ENCODE data around the gene ERF.

The ERF gene

DNA sequence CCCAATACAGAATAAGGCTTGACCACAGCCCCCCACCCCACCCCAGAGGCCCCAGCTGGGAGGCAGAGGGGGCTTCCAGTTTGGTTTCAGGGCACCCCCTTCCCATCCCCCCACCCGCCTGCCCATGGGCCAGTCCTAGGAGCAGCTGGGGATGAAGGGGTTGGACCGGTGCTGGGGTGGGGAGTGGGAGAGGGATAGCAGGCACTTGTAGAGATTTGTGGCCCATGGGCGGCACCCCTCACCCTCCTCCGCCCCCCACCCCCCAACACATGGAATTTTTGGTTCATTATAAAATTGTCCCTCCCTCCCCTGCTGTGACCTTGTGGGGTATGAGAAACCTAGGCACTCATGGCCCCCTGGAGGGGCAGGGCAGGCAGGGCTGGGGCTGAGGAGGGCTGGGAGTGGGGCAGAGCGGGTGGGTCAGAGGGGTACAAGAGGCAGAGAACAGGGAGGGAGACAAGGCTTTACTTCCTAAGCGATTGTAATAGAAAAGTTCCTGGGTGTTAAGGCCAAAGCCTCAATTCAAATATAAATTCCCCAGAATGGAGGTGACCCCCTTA is 7.2 kb downstream of the ERF start:
- DNase-seq (ENCODE audit: low read depth in 1 of 2, low spot score in 1 of 2) = no peak
- no peak for TF ChIP-seq JUND (IDR thresholded peaks at IDR 0.05; ENCODE audit: low read depth)
- in situ Hi-C loops (cut with HindIII; ENCODE audit: low pct_unique_long_range_greater_than_20kb, low sequenced_read_pairs) = no loop called here

DNA sequence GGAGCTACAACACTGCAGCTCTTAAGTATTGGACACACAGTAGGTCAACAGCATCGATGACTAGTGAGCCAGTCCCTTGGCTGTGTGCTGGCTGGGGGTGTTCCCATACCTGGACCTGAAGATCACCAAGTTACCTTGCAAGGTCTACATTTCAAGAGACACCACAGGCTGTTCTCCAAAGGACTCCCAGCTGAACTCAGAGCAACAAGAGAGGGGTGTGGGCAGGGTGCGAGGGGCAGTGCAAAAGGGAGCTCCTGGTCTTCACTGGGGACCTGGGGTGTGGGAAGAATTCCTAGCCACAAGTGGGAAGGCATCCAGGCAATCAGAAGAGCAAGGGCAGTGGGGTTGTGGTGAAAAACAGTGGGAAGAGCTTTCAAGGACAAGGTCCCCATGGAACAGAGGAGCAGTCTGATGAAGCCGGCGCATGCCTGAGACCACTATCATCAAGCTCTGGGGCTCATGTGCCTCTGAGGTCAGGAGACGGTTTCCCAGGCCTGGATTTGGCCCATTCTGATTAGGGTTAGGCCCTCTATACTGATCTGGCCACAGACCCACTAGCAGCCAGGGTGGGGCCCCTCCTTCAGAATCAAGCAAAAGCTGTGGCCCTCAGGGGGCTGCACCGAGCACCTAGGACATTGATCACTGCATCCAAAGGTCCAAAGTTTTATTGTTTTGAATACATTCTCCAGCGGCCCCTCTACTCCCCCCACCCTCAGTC is 7.8 kb downstream of the ERF start:
- DNase-seq (ENCODE audit: low read depth in 1 of 2, low spot score in 1 of 2) = no peak
- no peak for TF ChIP-seq JUND (IDR thresholded peaks at IDR 0.05; ENCODE audit: low read depth)
- in situ Hi-C loops (cut with HindIII; ENCODE audit: low pct_unique_long_range_greater_than_20kb, low sequenced_read_pairs) = no loop called here

DNA sequence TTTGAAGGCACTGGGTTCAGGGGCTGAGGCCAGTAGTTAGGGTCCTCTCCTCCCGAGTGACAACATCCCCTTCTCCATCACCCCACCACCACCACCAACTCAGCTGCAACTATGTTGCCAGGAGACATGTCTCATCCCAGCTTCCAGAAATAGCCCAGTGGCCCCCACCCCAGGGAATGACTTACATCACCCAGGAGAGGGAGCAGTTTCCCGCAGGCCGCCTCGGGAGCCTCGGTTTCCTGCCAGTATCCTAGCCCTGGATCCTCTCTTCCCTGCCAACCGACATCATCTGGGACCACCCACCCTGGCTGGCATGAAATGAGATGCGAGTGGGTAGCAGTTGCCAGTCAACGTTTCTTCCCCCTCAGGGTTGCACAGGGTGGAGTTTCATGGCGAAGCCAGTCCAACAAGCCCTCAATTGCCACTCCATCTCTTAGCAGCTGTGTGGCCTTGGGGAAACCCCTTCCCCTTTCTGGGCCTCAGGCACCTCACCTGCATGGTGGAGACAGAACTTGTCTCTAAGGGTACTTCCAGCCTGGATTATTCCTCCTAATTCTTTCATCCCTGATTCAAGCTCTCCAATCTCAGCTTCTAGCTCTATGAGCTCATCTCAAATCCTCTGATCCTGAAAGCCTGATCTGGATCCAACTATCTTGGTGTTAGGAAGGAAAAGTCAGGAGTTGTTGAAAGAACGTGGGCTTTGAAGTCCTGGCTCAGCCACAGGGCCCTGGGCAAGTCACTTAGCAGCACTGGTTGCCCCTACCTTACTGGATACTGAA is 8.6 kb downstream of the ERF start:
- no peak for TF ChIP-seq JUND (IDR thresholded peaks at IDR 0.05; ENCODE audit: low read depth)
- peak in 1 of 2 experiments; percentile 70 for DNase-seq (ENCODE audit: low read depth in 1 of 2, low spot score in 1 of 2)
- in situ Hi-C loops (cut with HindIII; ENCODE audit: low pct_unique_long_range_greater_than_20kb, low sequenced_read_pairs) = no loop called here

DNA sequence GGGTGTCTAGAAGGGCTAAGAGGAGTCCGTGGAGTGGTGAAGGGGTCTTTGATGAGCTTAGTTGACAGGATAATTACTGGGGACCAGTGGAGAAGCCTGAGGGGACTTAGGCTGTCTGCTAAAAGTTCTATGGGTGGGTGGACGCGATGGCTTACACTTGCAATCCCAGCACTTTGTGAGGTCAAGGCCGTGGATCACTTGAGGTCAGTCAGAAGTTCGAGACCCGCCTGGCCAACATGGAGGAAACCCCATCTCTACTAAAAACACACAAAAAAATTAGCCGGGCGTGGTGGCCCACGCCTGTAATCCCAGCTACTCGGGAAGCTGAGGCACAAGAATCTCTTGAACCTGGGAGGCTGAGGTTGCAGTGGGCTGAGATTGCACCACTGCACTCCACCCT is 9.7 kb downstream of the ERF start:
- in situ Hi-C loops (cut with HindIII; ENCODE audit: low pct_unique_long_range_greater_than_20kb, low sequenced_read_pairs) = no loop called here
- no peak for TF ChIP-seq JUND (IDR thresholded peaks at IDR 0.05; ENCODE audit: low read depth)
- no peak for DNase-seq (ENCODE audit: low read depth in 1 of 2, low spot score in 1 of 2)

DNA sequence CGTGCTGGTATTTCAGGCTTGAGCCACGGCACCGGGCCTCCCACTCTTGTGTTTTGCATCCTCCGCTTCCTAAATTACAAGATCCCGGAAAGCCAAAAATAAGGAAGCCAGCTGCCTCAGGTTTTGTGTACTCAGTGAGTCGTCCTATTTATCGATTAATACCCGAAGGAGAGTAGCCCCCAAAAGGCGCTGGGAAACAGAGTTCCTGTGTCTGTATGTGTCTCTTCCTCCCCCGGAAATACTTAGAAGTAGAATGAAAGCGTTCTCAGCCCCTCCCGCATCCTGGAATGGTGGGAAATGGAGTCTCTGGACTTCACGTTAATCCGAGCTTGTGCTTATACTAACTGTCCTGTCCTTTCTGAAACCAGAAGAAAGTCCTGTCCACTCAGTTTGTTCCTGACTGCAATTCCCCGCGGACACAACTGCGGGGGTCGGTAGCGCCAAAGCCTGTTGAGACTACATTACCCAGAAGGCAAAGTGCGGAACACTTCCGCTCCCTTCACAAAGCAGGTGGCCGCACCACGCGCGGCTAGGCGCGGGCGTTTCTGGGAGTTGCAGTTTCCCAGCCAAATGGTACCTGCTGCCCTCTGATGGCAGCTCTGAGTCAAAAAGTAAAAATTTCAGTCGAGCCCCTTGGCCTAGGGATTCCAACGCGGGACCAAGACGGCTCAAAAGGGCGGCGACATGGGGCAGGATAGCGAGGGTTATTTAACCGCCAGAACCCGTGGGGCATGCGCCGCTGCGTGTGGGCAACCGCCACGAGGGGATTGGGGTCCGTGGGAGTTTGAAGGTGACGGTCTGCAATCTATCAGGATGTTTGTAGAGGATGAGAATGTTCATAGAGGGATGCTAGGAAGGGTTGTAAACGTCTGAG is 10.3 kb downstream of the ERF start:
- in situ Hi-C loops (cut with HindIII; ENCODE audit: low pct_unique_long_range_greater_than_20kb, low sequenced_read_pairs) = no loop called here
- no peak for TF ChIP-seq JUND (IDR thresholded peaks at IDR 0.05; ENCODE audit: low read depth)
- peak; percentile 50 to 92 for DNase-seq (ENCODE audit: low read depth in 1 of 2, low spot score in 1 of 2)

DNA sequence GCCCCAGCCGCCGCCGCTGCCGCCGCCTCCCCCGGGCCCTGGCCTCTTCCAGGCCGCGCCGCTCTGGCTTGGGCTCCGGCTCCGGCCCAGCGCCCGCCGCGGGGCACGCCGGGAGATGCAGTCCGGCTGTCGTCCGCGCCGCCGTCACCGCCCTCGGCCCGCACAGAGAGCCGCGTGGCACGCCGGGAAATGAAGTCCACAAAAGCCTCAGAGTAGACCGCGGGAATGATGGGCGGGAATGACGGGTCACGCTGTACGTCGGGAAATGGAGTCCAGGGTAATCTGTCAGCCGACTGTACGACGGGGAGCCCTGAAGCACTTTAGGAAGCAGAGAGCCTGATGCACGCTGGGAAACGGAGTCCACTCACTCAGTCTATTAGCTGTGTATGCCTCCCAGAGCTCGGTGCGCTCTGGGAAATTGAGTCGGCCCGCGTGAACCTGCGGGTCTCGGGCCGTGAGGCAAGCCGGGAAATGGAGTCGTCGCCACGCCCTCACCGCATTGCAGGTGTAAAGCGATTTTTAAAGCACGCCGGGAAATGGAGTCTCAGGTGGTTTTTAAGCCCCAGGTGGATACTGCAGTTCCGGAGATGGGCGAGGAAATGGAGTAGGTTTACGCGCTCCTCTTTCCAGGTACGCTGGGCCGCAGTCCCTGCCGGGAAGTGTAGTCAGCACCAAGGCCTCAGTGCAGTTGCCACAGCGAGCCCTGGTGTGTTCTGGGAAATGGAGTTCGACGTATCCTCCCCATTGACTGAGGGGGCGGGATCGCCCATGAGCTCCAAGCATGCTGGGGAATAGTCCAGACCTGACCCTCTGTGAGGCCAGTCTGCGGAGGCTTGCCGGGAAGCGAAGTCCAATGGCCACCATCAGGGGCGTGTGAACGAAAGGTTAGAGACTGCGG is 12.2 kb downstream of the ERF start, which contains the start of gene GSK3A:
Gene GSK3A (minus strand): TSS at position 91 of the 898 bp plus-strand sequence. CDS start 137 bp downstream, outside the sequence.
- TF ChIP-seq JUND (IDR thresholded peaks at IDR 0.05; ENCODE audit: low read depth) = no peak
- DNase-seq (ENCODE audit: low read depth in 1 of 2, low spot score in 1 of 2) = peak; percentile 72 to 98
- in situ Hi-C loops (cut with HindIII; ENCODE audit: low pct_unique_long_range_greater_than_20kb, low sequenced_read_pairs) = no loop called here

DNA sequence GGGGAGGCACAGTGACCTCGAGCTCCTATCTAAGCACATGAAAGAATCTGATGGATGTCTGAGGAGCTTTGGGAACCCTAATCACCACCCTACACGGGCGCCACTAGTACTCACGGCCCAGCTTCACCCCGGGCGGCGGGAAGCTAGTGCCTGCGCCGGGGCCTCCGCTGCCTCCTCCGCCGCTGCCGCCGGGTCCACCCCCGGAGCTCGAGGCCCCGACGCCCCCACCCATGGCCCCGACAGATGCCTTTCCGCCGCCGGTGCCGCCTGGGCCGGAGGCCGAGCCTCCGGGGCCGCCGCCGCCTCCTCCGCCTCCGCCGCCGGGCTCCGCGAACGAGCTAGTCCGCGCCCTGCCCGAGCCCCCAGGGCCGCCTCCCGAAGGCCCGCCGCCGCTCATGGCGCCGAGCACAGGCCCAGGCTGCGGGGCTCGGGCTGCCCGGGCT is 12.8 kb downstream of the ERF start:
- in situ Hi-C loops (cut with HindIII; ENCODE audit: low pct_unique_long_range_greater_than_20kb, low sequenced_read_pairs) = no loop called here
- DNase-seq (ENCODE audit: low read depth in 1 of 2, low spot score in 1 of 2) = no peak
- no peak for TF ChIP-seq JUND (IDR thresholded peaks at IDR 0.05; ENCODE audit: low read depth)

DNA sequence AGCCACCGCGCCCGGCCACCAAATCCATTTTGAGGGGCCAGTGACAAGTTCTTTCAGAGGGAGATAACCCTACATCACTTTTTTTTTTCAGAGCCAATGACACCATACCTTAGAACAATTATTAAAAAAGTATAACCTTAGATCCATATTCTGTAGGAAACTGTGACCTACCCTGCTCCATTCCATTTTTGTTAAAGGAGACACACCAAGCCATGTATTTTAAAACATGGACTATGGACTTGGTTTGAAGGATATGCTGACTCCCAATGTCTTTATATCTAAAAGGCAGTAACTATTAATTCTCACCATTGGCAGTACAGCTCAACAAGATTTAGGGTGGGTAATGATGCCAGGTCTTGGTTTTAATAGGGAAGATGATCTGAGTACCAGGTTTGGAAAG is 13.6 kb downstream of the ERF start:
- no peak for TF ChIP-seq JUND (IDR thresholded peaks at IDR 0.05; ENCODE audit: low read depth)
- no peak for DNase-seq (ENCODE audit: low read depth in 1 of 2, low spot score in 1 of 2)
- in situ Hi-C loops (cut with HindIII; ENCODE audit: low pct_unique_long_range_greater_than_20kb, low sequenced_read_pairs) = no loop called here

DNA sequence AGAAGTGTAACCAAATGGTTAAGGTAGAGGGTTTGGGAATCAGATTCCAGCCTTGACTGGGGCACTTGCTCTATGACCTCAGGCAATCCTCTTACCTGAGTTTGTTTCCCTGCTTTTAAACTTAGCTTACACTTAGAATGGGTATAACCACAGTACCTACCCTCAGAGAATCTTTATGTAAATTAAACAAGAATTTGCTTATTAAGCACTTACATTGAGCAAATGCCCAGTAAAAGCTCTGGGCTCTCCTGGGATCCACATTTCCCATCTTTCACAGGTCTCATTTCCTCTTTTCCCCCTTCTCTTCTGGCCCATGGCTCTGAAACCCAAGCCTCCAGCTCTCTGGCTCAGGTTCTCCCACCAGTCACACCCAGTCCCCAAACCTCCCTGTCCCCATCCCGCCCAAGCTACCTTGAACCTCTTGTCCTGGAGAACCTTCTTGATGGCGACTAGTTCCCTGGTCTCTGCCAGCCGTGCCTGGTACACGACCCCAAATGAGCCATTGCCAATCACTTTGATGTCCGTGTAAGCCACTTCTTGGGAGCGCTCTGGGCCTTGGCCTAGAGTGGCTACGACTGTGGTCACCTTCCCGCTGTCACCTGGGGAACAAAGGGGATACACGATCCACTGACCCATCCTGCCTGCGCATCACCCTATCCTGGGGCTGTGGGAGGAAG is 15.2 kb downstream of the ERF start:
- TF ChIP-seq JUND (IDR thresholded peaks at IDR 0.05; ENCODE audit: low read depth) = no peak
- no peak for DNase-seq (ENCODE audit: low read depth in 1 of 2, low spot score in 1 of 2)
- in situ Hi-C loops (cut with HindIII; ENCODE audit: low pct_unique_long_range_greater_than_20kb, low sequenced_read_pairs) = no loop called here

DNA sequence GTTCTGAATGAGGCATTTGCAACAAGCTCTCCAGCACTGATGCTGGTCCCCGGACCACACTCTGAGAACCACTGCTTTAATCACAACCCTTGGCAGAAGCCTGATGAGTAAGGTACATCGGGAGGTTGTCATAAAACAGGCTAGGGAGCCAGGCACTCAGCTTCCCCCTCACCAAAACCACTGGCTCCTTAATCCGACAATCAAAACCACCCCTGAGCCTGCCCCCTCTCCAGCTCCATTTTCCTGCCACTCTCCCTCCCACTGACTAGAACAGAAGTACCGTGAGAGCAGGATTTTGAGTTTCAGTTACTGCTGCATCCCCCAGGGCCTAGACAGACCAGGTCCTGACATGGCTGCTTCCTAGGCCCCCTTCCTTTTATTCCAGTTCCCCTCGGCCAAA is 19.7 kb downstream of the ERF start:
- no peak for TF ChIP-seq JUND (IDR thresholded peaks at IDR 0.05; ENCODE audit: low read depth)
- in situ Hi-C loops (cut with HindIII; ENCODE audit: low pct_unique_long_range_greater_than_20kb, low sequenced_read_pairs) = no loop called here
- DNase-seq (ENCODE audit: low read depth in 1 of 2, low spot score in 1 of 2) = no peak

DNA sequence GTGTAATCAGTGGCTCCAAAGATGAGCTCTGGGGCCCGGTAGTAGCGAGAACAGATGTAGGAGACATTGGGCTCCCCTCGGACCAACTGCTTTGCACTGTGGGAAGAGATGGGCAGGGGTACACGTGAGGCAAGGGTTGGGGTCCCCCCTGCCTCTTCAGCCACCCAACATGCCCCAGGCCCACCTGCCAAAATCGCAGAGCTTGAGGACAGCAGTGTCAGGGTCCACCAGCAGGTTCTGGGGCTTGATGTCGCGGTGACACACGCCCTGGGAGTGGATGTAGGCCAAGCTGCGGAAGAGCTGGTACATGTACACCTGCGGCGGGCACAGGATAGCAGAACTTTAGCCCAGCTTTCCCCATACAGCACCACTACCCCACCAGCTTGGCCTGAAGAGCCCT is 20.6 kb downstream of the ERF start:
- DNase-seq (ENCODE audit: low read depth in 1 of 2, low spot score in 1 of 2) = no peak
- no peak for TF ChIP-seq JUND (IDR thresholded peaks at IDR 0.05; ENCODE audit: low read depth)
- in situ Hi-C loops (cut with HindIII; ENCODE audit: low pct_unique_long_range_greater_than_20kb, low sequenced_read_pairs) = no loop called here

Data from T47D (cell line).